Testis (tissue), 3 donors: Measurements from ENCODE around the gene SEC14L5. TPM values are rescaled to one million over a fixed set of nuclear protein-coding genes. Genes with fewer than 3 reads are reported as not detected.

Experiments used
- DNase-seq: peaks from one replicate; pipeline ENCODE4 v3.0.0-alpha.2; 2019
- H3K27ac ChIP-seq, 2 donors: fragments of 200-600 bp; sonication (generic); one replicate each; pipeline ENCODE4 v1.5.1; 2019
- H3K27me3 ChIP-seq: fragments of 200-600 bp; sonication (generic); one replicate; pipeline ENCODE4 v1.5.1; 2019
- H3K36me3 ChIP-seq: fragments of 200-600 bp; sonication (generic); one replicate; pipeline ENCODE4 v1.5.1; 2017; ENCODE audit warnings: low read depth; ENCODE audit errors: missing control alignments
- H3K4me1 ChIP-seq: fragments of 200-600 bp; sonication (generic); one replicate; pipeline ENCODE4 v1.5.1; 2019
- H3K4me3 ChIP-seq, 2 donors: fragments of 200-600 bp; sonication (generic); one replicate each; pipeline ENCODE4 v1.5.1; 2017 to 2019
- H3K9me3 ChIP-seq: fragments of 200-600 bp; sonication (generic); one replicate; pipeline ENCODE4 v1.5.1; 2017
- CTCF ChIP-seq, 3 experiments: fragments of 450-650 bp in 2 of 3; fragments of 200-600 bp in 1 of 3; sonication (generic) in 1 of 3; IDR thresholded peaks; one replicate each; pipeline ENCODE4 v1.5.1; 2016 to 2019; ENCODE audit warnings: antibody characterized with exemption in 3 of 3, mild to moderate bottlenecking in 2 of 3, moderate library complexity in 1 of 3
- POLR2A ChIP-seq: fragments of 450-650 bp; IDR thresholded peaks from one replicate; pipeline ENCODE4 v1.6.1; 2017; ENCODE audit warnings: antibody characterized with exemption, mild to moderate bottlenecking, moderate library complexity
- WGBS, 2 donors: methylation state at CpG; one replicate each; pipeline ENCODE4 v1.1.5; 2018; 5-methylcytosine and 5-hydroxymethylcytosine counted together
- intact Hi-C: fragments of 100-400 bp; cut with DNase I; formaldehyde crosslinking; loops from one replicate; pipeline ENCODE4 v1.15.1; 2023; ENCODE audit warnings: low total_unique reads
- polyA plus RNA-seq: library from polyadenylated mRNA; stranded (reverse); fragments of 350-450 nt; fragmentation: Illumina TruSeq; extraction: RNeasy Lipid Tissue Mini Kit (QIAGEN cat#74804); gene quantifications from one replicate; pipeline ENCODE4 v1.2.3, GENCODE V29; 2014; ENCODE audit warnings: low read depth, low replicate concordance; ENCODE audit not compliant: insufficient read depth
- total RNA-seq, 2 donors: library from RNA; depleted of rRNA; stranded (reverse); fragments of >200 nt; gene quantifications; one replicate each; pipeline ENCODE4 v1.2.3, GENCODE V29; 2016

SEC14L5 gene
- total and polyA plus RNA-seq, 3 donors from 2014 or later = 0.73 to 2.9 (median 1.2) TPM

- TF ChIP-seq CTCF (IDR thresholded peaks at IDR 0.05) (no peak), POLR2A (no peak)
- Histone ChIP-seq H3K27ac (no peak overlapping the region), H3K9me3 (no peaks in the 10 kb centered on the region), H3K4me3 (no peak overlapping the region), H3K4me1 (no peaks in the 10 kb centered on the region), H3K36me3 (no peaks in the 10 kb centered on the region), H3K27me3 (no peaks in the 10 kb centered on the region)
- intact Hi-C loops = no loop called here
- DNase-seq = no peak
- 73 to 87% methylated on average over 7 of the region's 7 CpGs for WGBS, 2 donors
These were observed 44.9 kb upstream of the SEC14L5 start for GRCh38 chr16:4913130-4913773.

DNA sequence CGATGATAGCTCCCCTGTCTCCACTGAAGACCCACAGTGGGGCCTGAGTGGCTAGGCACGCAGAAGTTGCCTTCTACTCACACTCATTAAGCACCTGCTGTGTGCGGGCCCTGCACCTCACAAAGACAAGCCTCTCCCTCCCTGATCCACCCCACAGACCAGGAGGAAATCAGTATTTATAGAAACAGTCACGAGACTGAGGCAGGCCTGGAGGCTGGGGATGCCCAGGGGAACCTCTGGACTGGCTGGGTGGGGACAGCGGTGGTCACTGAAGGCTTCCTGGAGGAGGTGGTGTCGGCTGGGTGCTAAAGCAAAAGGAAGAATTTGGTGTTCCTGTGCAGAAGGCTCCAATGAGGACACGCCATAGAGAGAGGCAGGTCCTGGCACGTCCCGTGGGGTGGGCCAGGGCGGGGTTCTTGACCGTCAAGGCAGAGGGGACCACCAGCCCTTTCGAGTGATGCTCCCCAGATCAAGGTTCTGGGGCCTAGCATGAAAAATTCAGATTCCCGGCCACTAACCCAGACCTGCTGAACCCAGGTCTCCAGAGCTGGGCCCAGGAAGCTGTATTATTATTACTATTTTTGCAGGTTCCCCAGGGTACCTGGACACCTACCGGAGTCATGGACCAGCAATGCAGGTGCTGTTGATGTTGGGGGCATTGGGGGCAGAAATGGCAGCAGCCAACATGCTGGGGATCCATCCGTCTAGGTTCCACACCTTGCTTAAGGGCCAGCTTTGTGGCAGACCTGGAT, 44.2 kb upstream of the SEC14L5 start:
- Histone ChIP-seq H3K36me3 (no peaks in the 10 kb centered on the region), H3K27me3 (no peaks in the 10 kb centered on the region), H3K4me3 (no peak overlapping the region), H3K4me1 (no peaks in the 10 kb centered on the region), H3K27ac (no peak overlapping the region), H3K9me3 (no peaks in the 10 kb centered on the region)
- WGBS, 2 donors = 91 to 93% methylated on average over 13 to 15 of the region's 15 CpGs
- intact Hi-C loops = no loop called here
- TF ChIP-seq CTCF (IDR thresholded peaks at IDR 0.05) = no peak
- TF ChIP-seq POLR2A = no peak
- DNase-seq = no peak

GRCh38 chr16:4914528-4915225, 43.5 kb upstream of the SEC14L5 start:
- Histone ChIP-seq H3K4me3 (no peak overlapping the region), H3K36me3 (no peaks in the 10 kb centered on the region), H3K27ac (no peak overlapping the region), H3K9me3 (no peaks in the 10 kb centered on the region), H3K27me3 (no peaks in the 10 kb centered on the region), H3K4me1 (no peaks in the 10 kb centered on the region)
- no peak for DNase-seq
- WGBS, 2 donors = 91 to 93% methylated on average over 3 to 7 of the region's 7 CpGs
- no peak for TF ChIP-seq POLR2A
- no peak for TF ChIP-seq CTCF (IDR thresholded peaks at IDR 0.05)
- intact Hi-C loops = no loop called here

DNA sequence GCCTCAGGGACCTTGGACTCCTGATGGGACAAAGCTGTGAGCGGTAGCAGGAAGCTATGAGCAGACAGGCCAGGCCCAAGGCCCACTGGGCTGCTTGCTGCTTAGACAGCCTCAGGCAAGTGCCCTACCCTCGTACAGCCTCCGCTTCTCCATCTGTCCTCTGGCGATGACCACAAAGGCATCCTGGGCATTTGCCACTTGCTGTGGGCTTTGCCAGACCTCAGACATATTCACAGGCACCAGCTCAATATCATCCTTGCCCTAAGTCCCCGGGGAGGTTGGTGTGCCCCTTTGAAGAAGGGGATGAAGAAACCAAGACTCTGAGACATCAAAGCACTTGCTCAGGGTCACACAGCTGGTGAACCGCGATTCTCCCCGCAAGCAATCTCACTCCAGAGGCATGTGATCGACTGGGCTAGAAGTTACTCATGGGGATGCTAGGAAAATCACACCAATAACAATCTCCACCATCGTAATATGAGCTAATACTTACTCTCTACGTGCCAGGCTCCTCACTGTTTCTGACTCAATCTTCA, 42.8 kb upstream of the SEC14L5 start:
- H3K4me1 ChIP-seq = no peaks in the 10 kb centered on the region
- no peak for DNase-seq
- WGBS, 2 donors = 77 to 81% methylated on average over 7 to 11 of the region's 11 CpGs
- intact Hi-C loops = no loop called here
- no peaks in the 10 kb centered on the region for H3K36me3 ChIP-seq
- H3K27ac ChIP-seq = no peak overlapping the region
- no peaks in the 10 kb centered on the region for H3K9me3 ChIP-seq
- no peaks in the 10 kb centered on the region for H3K27me3 ChIP-seq
- no peak overlapping the region for H3K4me3 ChIP-seq
- TF ChIP-seq CTCF (IDR thresholded peaks at IDR 0.05) = no peak
